GM12878 (cell line): ENCODE data around the gene LYZ. TPM values are rescaled to one million over a fixed set of nuclear protein-coding genes. Genes with fewer than 3 reads are reported as not detected.

Experiments
- ATAC-seq: fragments of 200-7000 bp; cut with Tn5 transposase; 3 replicates; pipeline ENCODE4 v1.9.1; 2020; ENCODE audit warnings: mild to moderate bottlenecking, moderate library complexity
- BruUV-seq: library from RNA; stranded (reverse); fragments of 400-500 nt; replicated peaks from 2 replicates; lab custom pipeline; 2021; lab: Mats Ljungman, UMichigan
- CTCF ChIA-PET: fragments of 300-600 bp; sonication (Branson Sonifier 250); formaldehyde crosslinking; extraction: SDS; loops from one replicate; lab custom pipeline; 2021; ENCODE audit warnings: inconsistent platforms; lab: Yijun Ruan, JAX
- POLR2A ChIA-PET: fragments of 350-600 bp; formaldehyde crosslinking; extraction: SDS; loops from one replicate; lab custom pipeline; 2021; ENCODE audit warnings: inconsistent platforms; lab: Charles Lee
- RAD21 ChIA-PET: fragments of 300-600 bp; sonication (Branson Sonifier 250); formaldehyde crosslinking; loops from one replicate; lab custom pipeline; 2023; ENCODE audit warnings: antibody characterized with exemption; ENCODE audit not compliant: unreplicated experiment; lab: Charles Lee
- SMC1A ChIA-PET: fragments of 300-600 bp; sonication (Branson Sonifier 250); formaldehyde crosslinking; loops from one replicate; lab custom pipeline; 2023; ENCODE audit not compliant: unreplicated experiment, uncharacterized antibody; lab: Charles Lee
- DNase-seq: peaks from one replicate; pipeline ENCODE4 v3.0.0-alpha.2; 2011; ENCODE audit warnings: low read depth, low spot score
- FAIRE-seq: peaks from 3 replicates; lab custom pipeline; 2011; peaks lifted over from hg19 to GRCh38; lab: Jason Lieb, UNC
- H2AFZ ChIP-seq: 2 replicates; pipeline ENCODE4 v1.6.0; 2011; ENCODE audit warnings: low read depth, low read length, control low read depth; ENCODE audit not compliant: control insufficient read depth
- H3K27ac ChIP-seq: 2 replicates; pipeline ENCODE4 v1.5.1; 2011; ENCODE audit warnings: control low read depth; ENCODE audit not compliant: control insufficient read depth, insufficient read depth
- H3K27me3 ChIP-seq, 2 experiments: replicated peaks in 1 of 2; 2 replicates each; pipeline versions ENCODE4 v1.6.0 to v1.6.1; 2011; ENCODE audit warnings: low read length in 1 of 2; ENCODE audit not compliant: control insufficient read depth in 2 of 2, insufficient read depth in 2 of 2
- H3K36me3 ChIP-seq, 2 experiments: 2 replicates each; pipeline ENCODE4 v1.5.1; 2011; ENCODE audit warnings: low read length in 1 of 2; ENCODE audit not compliant: control insufficient read depth in 2 of 2, insufficient read depth in 2 of 2
- H3K4me1 ChIP-seq: 2 replicates; pipeline ENCODE4 v1.6.1; 2011; ENCODE audit warnings: mild to moderate bottlenecking, low read length, moderate library complexity, mixed read lengths; ENCODE audit not compliant: control insufficient read depth, insufficient read depth
- H3K4me2 ChIP-seq: 2 replicates; pipeline ENCODE4 v1.6.0; 2011; ENCODE audit warnings: control low read depth; ENCODE audit not compliant: control insufficient read depth, insufficient read depth
- H3K4me3 ChIP-seq: fragments of 200-600 bp; sonication (generic); 2 replicates; pipeline ENCODE4 v1.5.1; 2016
- H3K79me2 ChIP-seq: 2 replicates; pipeline ENCODE4 v1.6.0; 2011; ENCODE audit warnings: low read length; ENCODE audit not compliant: control insufficient read depth, insufficient read depth
- H3K9ac ChIP-seq: 2 replicates; pipeline ENCODE4 v1.8.0; 2011; ENCODE audit warnings: low read length, control low read depth, mixed read lengths; ENCODE audit not compliant: control insufficient read depth, insufficient read depth
- H3K9me3 ChIP-seq: replicated peaks from 3 replicates; pipeline ENCODE4 v1.5.1; 2011; ENCODE audit warnings: mild to moderate bottlenecking, low read length; ENCODE audit not compliant: control insufficient read depth, insufficient read depth
- H4K20me1 ChIP-seq: 2 replicates; pipeline ENCODE4 v1.6.0; 2011; ENCODE audit not compliant: control insufficient read depth, insufficient read depth
- BACH1 ChIP-seq: fragments of 450-650 bp; IDR thresholded peaks from 2 replicates; pipeline ENCODE4 v1.6.1; 2017; ENCODE audit warnings: mild to moderate bottlenecking, borderline replicate concordance
- BMI1 ChIP-seq: fragments of 450-650 bp; IDR thresholded peaks from 2 replicates; pipeline ENCODE4 v1.6.1; 2016; ENCODE audit warnings: mild to moderate bottlenecking, moderate library complexity, borderline replicate concordance
- EZH2 ChIP-seq: IDR thresholded peaks from 2 replicates; pipeline ENCODE4 v1.6.1; 2012; ENCODE audit warnings: low read depth, mild to moderate bottlenecking, control low read depth, inconsistent platforms, low read length, borderline replicate concordance; ENCODE audit not compliant: control insufficient read depth
- IRF4 ChIP-seq: IDR thresholded peaks from 2 replicates; pipeline ENCODE4 v1.6.1; 2011; ENCODE audit warnings: low read depth, low read length
- RAD51 ChIP-seq: fragments of 450-650 bp; IDR thresholded peaks from 2 replicates; pipeline ENCODE4 v1.6.1; 2016; ENCODE audit warnings: moderate library complexity, mild to moderate bottlenecking, inconsistent platforms
- RBBP5 ChIP-seq: fragments of 200-600 bp; sonication (generic); conservative IDR thresholded peaks from 2 replicates; pipeline ENCODE4 v1.6.1; 2016
- SMAD1 ChIP-seq: fragments of 450-650 bp; IDR thresholded peaks from 2 replicates; pipeline ENCODE4 v1.6.1; 2018; ENCODE audit warnings: mild to moderate bottlenecking, low read depth; ENCODE audit not compliant: partially characterized antibody
- SREBF1 ChIP-seq: IDR thresholded peaks from 2 replicates; pipeline ENCODE4 v1.6.1; 2012; ENCODE audit warnings: mild to moderate bottlenecking, low read length
- STAT1 ChIP-seq: fragments of 450-650 bp; conservative IDR thresholded peaks from 2 replicates; pipeline ENCODE4 v1.6.1; 2014; ENCODE audit warnings: antibody characterized with exemption, mild to moderate bottlenecking
- ZBTB33 ChIP-seq: fragments of 450-650 bp; IDR thresholded peaks from 2 replicates; pipeline ENCODE4 v1.6.1; 2017; ENCODE audit warnings: mild to moderate bottlenecking
- ZNF384 ChIP-seq: IDR thresholded peaks from 2 replicates; pipeline ENCODE4 v1.6.1; 2012; ENCODE audit warnings: low read depth, mild to moderate bottlenecking, low read length, improper control_type of control experiment, borderline replicate concordance
- WGBS: methylation state at CpG from one replicate; pipeline ENCODE4 v1.1.6; 2016; ENCODE audit warnings: low lambda C conversion rate; ENCODE audit not compliant: insufficient replicate concordance, insufficient coverage; ENCODE audit errors: missing lambda C conversion rate; 5-methylcytosine and 5-hydroxymethylcytosine counted together
- in situ Hi-C: fragments of 300-500 bp; cut with MboI; formaldehyde crosslinking; loops from 9 replicates; pipeline ENCODE4 v1.14.3; 2018; ENCODE audit warnings: mixed read lengths
- intact Hi-C: fragments of 100-400 bp; cut with micrococcal nuclease; formaldehyde crosslinking; loops from one replicate; pipeline ENCODE4 v1.14.2; 2022; ENCODE audit not compliant: unreplicated experiment
- polyA plus RNA-seq, 11 experiments: library from polyadenylated mRNA; depleted of rRNA in 4 of 11; unstranded in 6 of 11; stranded (reverse) in 5 of 11; fragments of >200 nt; fragmentation: Nextera tagmentation in 4 of 11; fragmentation: Illumina TruSeq in 1 of 11; extraction: Ambion mirVana in 4 of 11; extraction: Trizol in 1 of 11; gene quantifications; 1 replicate in 1 of 11; 2 replicates in 10 of 11; pipeline versions ENCODE4 v1.2.1 to v1.2.3, GENCODE V29; 2011 to 2016; ENCODE audit warnings: inconsistent platforms in 2 of 11, missing spikeins in 2 of 11, low read depth in 1 of 11
- total RNA-seq, 4 experiments: library from RNA; depleted of rRNA in 3 of 4; stranded (reverse); fragments of >200 nt in 3 of 4; fragmentation: Illumina TruSeq in 1 of 4; extraction: Trizol in 1 of 4; gene quantifications; 2 replicates each; pipeline versions ENCODE4 v1.2.1 to v1.2.3, GENCODE V29; 2013 to 2021

LYZ gene
- total and polyA plus RNA-seq, 10 of the 15 experiments (the other 5 are each of a cell fraction or from before 2014, with no cell fraction given): 1.9 TPM; not detected in 9

- CTCF ChIA-PET: interaction anchor here (12.1 kb wide), 1 partner anchor 173 kb away, joined by 129 read pairs; no protein-coding TSS in a partner anchor
- SMC1A ChIA-PET: interaction anchor here (1.1 to 1.2 kb wide), 3 partner anchors 10 to 175 kb away, joined by 3 to 4 read pairs (median 3); no protein-coding TSS in a partner anchor
- no peak for ATAC-seq
- Histone ChIP-seq H3K36me3 (0 out of 4 replicates have a peak, but pooled peaks cover 0 to 2% of the 10 kb centered on the region in 2 experiments), H3K9me3 (no peaks in the 10 kb centered on the region; the same call in none of the 3 replicates), H3K27ac (no peak overlapping the region), H3K4me1 (no peaks in the 10 kb centered on the region), H3K4me3 (no peak overlapping the region), H3K4me2 (no peak overlapping the region), H3K27me3 (no peaks in the 10 kb centered on the region), H2AFZ (no peak overlapping the region), H3K9ac (no peak overlapping the region), H4K20me1 (no peaks in the 10 kb centered on the region), H3K79me2 (no peaks in the 10 kb centered on the region)
- in situ Hi-C loops (no loop called here), intact Hi-C loops (no loop called here)
- 100% methylated on average over 1 of the region's 1 CpG for WGBS
- POLR2A ChIA-PET: no interaction called here
- RAD21 ChIA-PET: interaction anchor here (1.4 kb wide), 1 partner anchor 10 kb away, joined by 3 read pairs; no protein-coding TSS in a partner anchor
- no TSS peak for BruUV-seq
- TF ChIP-seq IRF4: no peak
- FAIRE-seq: no peak
- DNase-seq: no peak
These were observed 47.9 kb downstream of the LYZ start for GRCh38 chr12:69396041-69396440.

GRCh38 chr12:69396963-69397362 is 48.8 kb downstream of the LYZ start:
- ChIA-PET RAD21 (no interaction called here), CTCF (no interaction called here), SMC1A (interaction anchor here (1.1 kb wide), 1 partner anchor 38 kb away, joined by 3 read pairs; no protein-coding TSS in a partner anchor), POLR2A (no interaction called here)
- H3K9me3 ChIP-seq: no peaks in the 10 kb centered on the region; the same call in none of the 3 replicates
- no peaks in the 10 kb centered on the region for H4K20me1 ChIP-seq
- TF ChIP-seq EZH2: no peak
- no peak for TF ChIP-seq ZBTB33
- no peak for TF ChIP-seq SREBF1
- TF ChIP-seq BACH1: no peak
- TF ChIP-seq STAT1: no peak
- no peak for TF ChIP-seq BMI1
- TF ChIP-seq SMAD1: no peak
- no peak for TF ChIP-seq RBBP5
- no peak for TF ChIP-seq RAD51
- no peak for TF ChIP-seq ZNF384
- FAIRE-seq: no peak
- no peak for DNase-seq
- no peak overlapping the region for H3K4me2 ChIP-seq
- in situ Hi-C loops: no loop called here
- H2AFZ ChIP-seq: no peak overlapping the region
- intact Hi-C loops: no loop called here
- no peaks in the 10 kb centered on the region for H3K4me1 ChIP-seq
- H3K36me3 ChIP-seq: no peaks in the 10 kb centered on the region
- no TSS peak for BruUV-seq
- H3K27ac ChIP-seq: no peak overlapping the region
- H3K4me3 ChIP-seq: no peak overlapping the region
- 95% methylated on average over 3 of the region's 3 CpGs for WGBS
- no peaks in the 10 kb centered on the region for H3K79me2 ChIP-seq
- no peak for ATAC-seq
- H3K9ac ChIP-seq: no peak overlapping the region
- no peaks in the 10 kb centered on the region for H3K27me3 ChIP-seq
